CD4-positive, alpha-beta T cell treated with Interleukin-21 for 1 hour (primary cell): Measurements from ENCODE around the gene URM1.
"Not testable (repeated sequence)": the region's sequence is repeated elsewhere in the genome, so short reads cannot be mapped to it uniquely, and the experiment has no call there.

Experiments used
- DNase-seq: peaks from one replicate; pipeline ENCODE4 v3.0.0-alpha.2; 2020

URM1 gene

GRCh38 chr9:128370752-128371629 lies at the start of gene URM1:
URM1 (plus strand) TSS chr9:128371374; CDS start chr9:128371381, 7 bp downstream.
- peak; percentile 95 for DNase-seq

- no peak for DNase-seq
Observed at GRCh38 chr9:128321879-128322403, 49.2 kb upstream of the URM1 start.

GRCh38 chr9:128322404-128323211 lies 48.6 kb upstream of the URM1 start, which contains the start of the genes COQ4 and TRUB2:
COQ4 (plus strand) TSS chr9:128322839; CDS start chr9:128322859, 20 bp downstream.
TRUB2 (minus strand) TSS chr9:128322447; CDS start chr9:128322408, 39 bp downstream.
- DNase-seq: peak; percentile 94

GRCh38 chr9:128323212-128323730 lies 47.9 kb upstream of the URM1 start:
- DNase-seq: no peak

- DNase-seq: no peak
Observed at GRCh38 chr9:128323791-128324190, 47.4 kb upstream of the URM1 start.

GRCh38 chr9:128324401-128324800 lies 46.8 kb upstream of the URM1 start:
- DNase-seq: no peak

GRCh38 chr9:128325629-128326028 lies 45.5 kb upstream of the URM1 start:
- DNase-seq: no peak

GRCh38 chr9:128333451-128333869 lies 37.7 kb upstream of the URM1 start:
- no peak for DNase-seq

- DNase-seq: no peak
Observed at GRCh38 chr9:128335161-128335560, 36.0 kb upstream of the URM1 start.

- DNase-seq: no peak
Observed at GRCh38 chr9:128335914-128336313, 35.3 kb upstream of the URM1 start.

GRCh38 chr9:128337936-128338335 lies 33.2 kb upstream of the URM1 start:
- no peak for DNase-seq

- not testable (repeated sequence) for DNase-seq
Observed at GRCh38 chr9:128338852-128339614, 32.1 kb upstream of the URM1 start.

GRCh38 chr9:128339761-128340690 lies 31.1 kb upstream of the URM1 start, which contains the start of gene SLC27A4:
SLC27A4 (plus strand) TSS chr9:128340527; CDS start chr9:128343133, 2,606 bp downstream.
- DNase-seq: peak; percentile 86

GRCh38 chr9:128340691-128341434 lies 30.3 kb upstream of the URM1 start:
- peak; percentile 4 for DNase-seq

GRCh38 chr9:128341435-128341849 lies 29.7 kb upstream of the URM1 start:
- DNase-seq: peak; percentile 80

- no peak for DNase-seq
Observed at GRCh38 chr9:128342971-128343680, 28.0 kb upstream of the URM1 start.

- DNase-seq: no peak
Observed at GRCh38 chr9:128343855-128344254, 27.3 kb upstream of the URM1 start.

GRCh38 chr9:128344931-128345605 lies 26.1 kb upstream of the URM1 start:
- no peak for DNase-seq

GRCh38 chr9:128349125-128349524 lies 22.0 kb upstream of the URM1 start:
- DNase-seq: no peak
